Effector CD4-positive, alpha-beta T cell (primary cell): ENCODE data around the gene LMAN1.

Source experiments
- DNase-seq: peaks from one replicate; pipeline ENCODE4 v3.0.0-alpha.2; 2020

The LMAN1 gene

DNA sequence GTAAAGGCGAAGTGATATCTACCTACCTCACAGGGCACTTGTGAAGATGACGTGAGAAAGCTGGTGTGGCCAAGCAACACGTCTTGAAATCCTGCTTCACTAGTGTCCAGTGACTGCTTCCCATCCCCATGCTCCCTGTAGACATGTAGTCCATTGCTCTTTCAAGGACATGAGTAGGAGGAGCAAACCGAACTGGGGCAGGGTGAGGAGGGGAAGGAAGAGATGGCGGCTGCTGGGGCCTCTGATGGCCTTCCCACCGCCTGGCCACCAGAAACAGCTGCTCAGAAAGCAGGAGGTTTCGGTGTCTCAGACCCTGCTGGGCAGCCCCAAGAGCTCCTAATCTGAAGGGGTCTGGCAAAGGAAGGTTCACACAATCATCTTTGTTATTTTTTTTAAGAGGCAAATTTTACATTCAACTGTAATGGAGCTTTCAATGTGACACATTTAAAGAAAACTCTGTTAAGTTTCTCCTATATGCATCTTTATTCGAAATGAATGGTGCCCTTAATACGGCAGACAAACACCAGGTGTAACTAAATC lies 55.3 kb downstream of the LMAN1 start:
- no peak for DNase-seq

GRCh38 chr18:59303006-59303405 lies 56.1 kb downstream of the LMAN1 start:
- DNase-seq, result no peak

DNA sequence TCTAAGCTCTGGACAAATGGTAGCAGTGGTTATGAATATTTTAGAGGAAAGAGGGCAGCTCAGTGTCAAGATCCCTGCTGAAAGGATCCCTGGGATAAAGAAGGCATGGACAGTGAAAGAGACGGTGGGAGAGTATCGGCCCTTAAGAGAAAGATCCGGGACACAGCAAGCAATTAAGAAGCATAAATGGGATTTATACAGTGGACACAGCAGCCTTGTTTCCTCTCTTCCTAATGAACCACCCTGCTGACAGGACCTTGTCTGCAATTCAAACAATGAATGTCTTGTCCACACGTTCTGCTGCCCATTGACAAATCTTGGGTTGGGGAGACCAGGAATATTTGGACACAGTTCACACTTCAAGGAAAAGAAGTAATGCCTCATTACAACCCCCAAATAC lies 57.1 kb downstream of the LMAN1 start:
- DNase-seq, result no peak

- DNase-seq, result no peak
Observed at GRCh38 chr18:59300676-59301285, 58.3 kb downstream of the LMAN1 start.

- DNase-seq, result no peak
Observed at GRCh38 chr18:59298871-59299270, 60.2 kb downstream of the LMAN1 start.

GRCh38 chr18:59293317-59293716 lies 65.7 kb downstream of the LMAN1 start:
- no peak for DNase-seq

DNA sequence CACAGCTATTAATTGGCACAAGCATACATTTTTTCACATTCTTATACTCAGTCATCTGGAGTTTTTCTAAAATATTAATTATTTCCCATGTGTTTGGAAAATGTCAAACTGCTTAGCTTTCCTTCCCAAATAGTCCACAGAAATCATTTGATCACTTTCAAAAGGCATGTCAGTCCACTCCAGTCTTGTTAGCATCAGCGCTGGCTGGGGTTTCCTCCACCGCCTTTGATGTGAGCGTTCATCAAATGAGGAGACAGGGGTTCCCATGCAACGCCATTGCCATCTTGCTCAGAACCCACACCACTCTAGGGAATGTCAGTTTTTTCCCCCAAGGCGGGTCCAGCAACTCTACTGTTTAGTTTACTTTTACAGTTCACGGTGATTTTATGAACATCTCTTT lies 72.7 kb downstream of the LMAN1 start:
- no peak for DNase-seq

GRCh38 chr18:59282341-59282740 lies 76.7 kb downstream of the LMAN1 start:
- no peak for DNase-seq

DNA sequence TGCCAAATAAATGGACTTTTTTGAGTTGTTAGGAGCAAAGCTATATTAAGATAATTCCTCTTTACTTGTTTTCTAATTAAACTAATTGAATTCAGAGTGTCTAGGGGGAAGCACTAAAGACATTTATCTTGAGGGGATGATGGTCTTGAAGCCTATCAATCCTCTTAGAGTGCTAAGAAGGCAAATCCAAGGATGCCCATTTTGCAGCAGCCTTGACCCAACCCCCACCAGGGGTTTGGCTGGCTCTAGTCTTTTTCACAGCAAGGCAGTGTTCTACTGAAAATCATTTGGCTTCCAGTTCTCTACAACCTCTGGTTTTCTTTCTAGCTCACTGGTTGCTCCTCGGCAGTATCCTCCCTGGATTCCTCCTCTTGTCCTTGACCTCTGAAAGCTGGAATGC lies 79.3 kb downstream of the LMAN1 start:
- DNase-seq, result no peak

- no peak for DNase-seq
Observed at GRCh38 chr18:59279193-59279592, 79.9 kb downstream of the LMAN1 start.

GRCh38 chr18:59278793-59279192 lies 80.3 kb downstream of the LMAN1 start:
- no peak for DNase-seq
